ENCODE results near the gene LAGE3.
A peak's percentile ranks its signal among the peaks of the same experiment; 100 is the strongest.

Gene LAGE3

GRCh38 chrX:154476821-154477220 is 2.3 kb downstream of the LAGE3 start:
- no peak for ATAC-seq
- DNase-seq = no peak

DNA sequence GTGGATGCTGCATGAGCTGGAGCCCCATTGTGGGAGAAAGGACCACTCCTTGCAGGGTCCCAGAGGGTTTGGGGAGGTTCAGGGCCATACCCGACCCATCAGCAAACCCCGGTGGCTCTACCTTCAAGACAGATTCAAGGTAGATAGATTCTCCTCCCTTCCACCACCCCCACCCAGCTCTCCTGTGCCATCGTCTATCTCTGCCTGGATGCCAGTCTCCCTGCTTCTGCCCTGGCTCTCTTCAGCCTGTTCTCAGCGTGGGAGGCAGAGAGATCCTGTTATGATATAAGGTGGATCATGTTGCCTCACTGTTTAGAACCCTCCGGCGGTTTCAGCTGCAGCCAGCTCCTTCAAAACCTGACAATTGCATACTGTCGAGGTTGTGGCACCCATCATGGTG is 5.4 kb downstream of the LAGE3 start:
- DNase-seq = no peak
- no peak for ATAC-seq

GRCh38 chrX:154472685-154473632 is 6.1 kb downstream of the LAGE3 start:
- peak; percentile 16 for ATAC-seq
- DNase-seq = no peak

- DNase-seq = no peak
- ATAC-seq = no peak
Observed at GRCh38 chrX:154471839-154472684, 7.0 kb downstream of the LAGE3 start.

- DNase-seq (no peak), ATAC-seq (no peak)
Observed at GRCh38 chrX:154470914-154471568, 8.0 kb downstream of the LAGE3 start.

- ATAC-seq (no peak), DNase-seq (no peak)
Observed at GRCh38 chrX:154470434-154470833, 8.6 kb downstream of the LAGE3 start.

DNA sequence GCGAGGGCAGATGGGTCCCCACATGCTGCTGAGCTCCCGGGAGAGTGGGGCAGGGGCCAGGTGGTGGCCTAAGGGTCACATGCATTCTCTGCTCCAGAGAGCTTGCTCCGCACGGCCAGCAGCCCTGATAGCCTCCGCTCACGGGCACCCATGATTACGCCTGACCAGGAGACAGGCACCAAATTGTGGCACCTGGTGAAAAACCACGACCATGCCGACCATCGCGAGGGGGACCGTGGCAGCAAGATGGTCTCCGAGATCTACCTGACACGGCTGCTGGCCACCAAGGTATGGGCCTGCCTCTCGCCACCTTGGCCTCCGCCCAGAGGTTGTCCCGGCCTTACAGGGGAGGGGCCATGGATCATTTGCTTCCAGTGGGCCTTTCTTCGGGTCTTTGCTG is 9.2 kb downstream of the LAGE3 start:
- ATAC-seq (no peak), DNase-seq (no peak)

DNA sequence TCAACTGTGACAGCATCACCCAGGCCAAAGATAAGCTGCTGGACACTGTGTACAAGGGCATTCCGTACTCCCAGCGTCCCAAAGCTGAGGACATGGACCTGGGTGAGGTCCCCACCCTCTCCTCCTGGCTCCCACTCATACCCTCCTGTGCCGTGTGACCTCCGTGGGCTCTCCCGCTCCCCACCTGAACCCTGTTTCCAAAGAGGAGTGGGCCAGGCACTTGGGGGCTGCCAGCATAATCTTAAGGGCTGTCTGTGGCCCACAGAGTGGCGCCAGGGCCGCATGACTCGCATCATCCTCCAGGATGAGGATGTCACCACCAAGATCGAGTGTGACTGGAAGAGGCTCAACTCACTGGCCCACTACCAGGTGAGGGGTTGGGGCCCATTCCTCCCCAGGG is 10.0 kb downstream of the LAGE3 start:
- ATAC-seq = no peak
- DNase-seq = no peak

GRCh38 chrX:154468217-154468616 is 10.9 kb downstream of the LAGE3 start:
- DNase-seq (no peak), ATAC-seq (no peak)

- no peak for DNase-seq
Observed at GRCh38 chrX:154467556-154467955, 11.5 kb downstream of the LAGE3 start.

DNA sequence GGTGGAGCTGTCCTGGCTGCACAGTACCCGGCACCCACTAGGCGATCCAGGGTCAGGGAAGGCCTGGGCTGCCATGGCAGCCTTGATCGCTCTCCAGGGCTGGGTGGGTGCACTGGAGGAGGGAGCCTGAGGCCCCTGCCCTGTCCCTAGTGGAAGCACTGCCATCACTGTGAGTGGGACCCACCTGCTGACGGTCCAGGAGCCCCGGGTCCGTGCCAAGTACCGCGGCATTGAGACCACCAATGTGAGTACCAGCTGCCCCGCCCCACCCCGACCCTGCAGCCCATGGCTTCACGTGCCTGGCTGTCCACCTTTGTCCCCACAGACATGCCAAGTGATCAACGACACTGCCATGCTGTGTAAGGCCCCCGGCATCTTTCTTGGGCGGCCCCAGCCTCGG is 12.2 kb downstream of the LAGE3 start:
- no peak for DNase-seq
- ATAC-seq = no peak

More at GRCh38 chrX:154467556-154467955, 11.5 kb downstream of the LAGE3 start:
- ATAC-seq = no peak

DNA sequence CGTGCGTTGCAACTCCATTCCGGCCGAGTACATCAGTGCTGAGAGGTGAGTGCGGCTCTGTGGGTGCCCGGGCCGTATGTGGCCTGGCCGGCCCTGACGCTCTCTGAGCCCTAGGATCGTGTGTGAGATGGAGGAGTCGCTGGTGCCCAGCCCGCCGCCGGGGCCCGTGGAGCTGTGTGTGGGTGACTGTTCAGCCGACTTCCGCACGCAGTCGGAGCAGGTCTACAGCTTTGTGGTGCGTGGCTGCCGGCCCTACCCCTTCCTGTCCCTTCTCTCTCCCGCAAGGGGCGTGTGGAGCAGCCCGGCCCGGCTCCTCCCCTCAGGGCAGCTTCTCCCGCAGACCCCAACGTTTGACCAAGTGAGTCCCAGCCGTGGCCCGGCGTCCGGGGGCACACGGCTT is 13.0 kb downstream of the LAGE3 start:
- no peak for ATAC-seq
- DNase-seq = no peak

- ATAC-seq = no peak
Observed at GRCh38 chrX:154465601-154466000, 13.5 kb downstream of the LAGE3 start.

DNA sequence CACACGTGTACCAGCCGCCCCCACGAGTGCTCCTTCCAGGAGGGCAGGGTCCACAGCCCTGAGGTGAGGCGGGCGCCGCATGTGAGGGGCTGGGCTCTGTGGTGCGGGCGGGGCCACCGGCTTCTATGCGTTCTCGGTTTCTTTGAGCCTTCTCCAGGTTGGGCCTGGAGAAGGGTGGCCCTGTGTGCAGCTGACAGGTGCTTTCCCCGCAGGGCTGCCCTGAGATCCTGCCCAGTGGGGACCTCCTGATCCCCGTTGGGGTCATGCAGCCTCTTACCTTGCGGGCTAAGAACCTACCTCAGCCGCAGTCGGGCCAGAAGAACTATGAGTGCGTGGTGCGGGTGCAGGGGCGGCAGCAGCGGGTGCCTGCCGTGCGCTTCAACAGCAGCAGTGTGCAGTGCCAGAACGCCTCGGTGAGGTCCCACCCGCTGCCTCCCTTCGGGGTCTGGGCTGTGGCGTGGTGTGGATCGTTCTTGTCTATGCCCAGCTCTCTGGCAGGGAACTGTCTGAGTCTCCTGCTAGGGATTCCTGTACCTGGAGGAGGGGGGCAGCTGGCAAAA is 14.2 kb downstream of the LAGE3 start:
- DNase-seq = no peak
- ATAC-seq = no peak

More at GRCh38 chrX:154465601-154466000, 13.5 kb downstream of the LAGE3 start:
- DNase-seq = no peak

DNA sequence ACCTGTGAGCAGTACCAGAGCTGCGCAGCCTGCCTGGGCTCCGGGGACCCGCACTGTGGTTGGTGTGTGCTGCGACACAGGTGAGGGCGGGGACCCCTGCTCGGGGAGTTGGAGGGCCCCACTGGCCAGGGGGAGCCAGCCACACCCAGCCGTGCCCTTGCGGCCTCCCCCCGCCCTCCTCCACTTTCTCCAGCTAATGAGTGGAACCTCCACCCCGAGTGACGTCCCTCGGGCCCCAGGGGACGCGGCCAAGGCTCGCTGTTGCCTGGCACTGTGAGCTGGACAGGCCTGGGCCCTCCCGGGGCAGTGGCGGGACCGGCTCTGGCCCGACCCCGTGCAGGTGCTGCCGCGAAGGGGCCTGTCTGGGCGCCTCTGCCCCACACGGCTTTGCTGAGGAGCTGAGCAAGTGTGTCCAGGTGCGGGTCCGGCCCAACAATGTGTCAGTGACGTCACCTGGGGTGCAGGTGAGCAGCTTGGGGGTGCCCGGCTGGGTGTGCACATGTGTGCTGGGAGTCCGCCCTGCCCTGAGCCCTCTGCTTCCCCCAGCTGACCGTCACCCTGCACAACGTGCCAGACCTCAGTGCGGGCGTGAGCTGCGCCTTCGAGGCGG is 15.4 kb downstream of the LAGE3 start:
- ATAC-seq = no peak
- DNase-seq = no peak

GRCh38 chrX:154462396-154462795 is 16.7 kb downstream of the LAGE3 start:
- ATAC-seq (no peak), DNase-seq (no peak)

- ATAC-seq = no peak
- DNase-seq = no peak
Observed at GRCh38 chrX:154460326-154460725, 18.8 kb downstream of the LAGE3 start.

DNA sequence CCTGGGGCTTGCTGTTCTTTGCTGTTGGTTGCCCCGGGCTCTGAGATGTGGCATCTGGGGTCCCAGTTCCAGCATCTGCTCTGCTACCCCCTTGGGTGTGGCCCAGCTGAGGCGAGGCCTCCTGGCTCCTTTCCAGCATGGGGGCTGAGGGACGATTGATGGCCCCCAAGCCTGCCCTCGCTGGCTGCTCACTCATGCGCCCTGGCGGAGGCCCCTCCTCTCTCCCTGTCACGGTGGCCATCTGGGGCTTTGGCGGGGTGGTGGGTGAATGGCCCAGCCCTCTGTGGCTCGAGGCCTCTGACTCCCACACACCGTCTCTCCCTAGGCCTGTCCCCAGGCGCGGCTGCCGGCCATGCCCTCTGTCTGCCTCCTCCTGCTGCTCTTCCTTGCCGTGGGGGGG is 19.2 kb downstream of the LAGE3 start:
- no peak for DNase-seq
- ATAC-seq = no peak

- DNase-seq = no peak
- ATAC-seq = peak; percentile 48
Observed at GRCh38 chrX:154458954-154459778, 19.9 kb downstream of the LAGE3 start.

- ATAC-seq = peak; percentile 66
- peak; percentile 74 for DNase-seq
Observed at GRCh38 chrX:154458116-154458953, 20.7 kb downstream of the LAGE3 start, which contains the start of gene PLXNA3. TSS of gene PLXNA3 (plus strand) at chrX:154458281. CDS start at chrX:154460184, 1,903 bp downstream.

Data from stimulated activated naive CD8-positive, alpha-beta T cell treated with anti-CD3 and anti-CD28 coated beads, Interleukin-15, Interleukin-2, amounts not matched to agents 100 U/mL and 50 U/mL, for 24 hours (primary cell).